GM12872 (cell line): ENCODE measurements around the gene HBEGF.

Experiments
- TF ChIP-seq, protein P1 (sequence below): IDR thresholded peaks from 3 replicates; pipeline ENCODE4 v1.5.1; 2011; ENCODE audit warnings: low read depth, mild to moderate bottlenecking, low read length, moderate library complexity; ENCODE audit not compliant: insufficient read depth

HBEGF gene

DNA sequence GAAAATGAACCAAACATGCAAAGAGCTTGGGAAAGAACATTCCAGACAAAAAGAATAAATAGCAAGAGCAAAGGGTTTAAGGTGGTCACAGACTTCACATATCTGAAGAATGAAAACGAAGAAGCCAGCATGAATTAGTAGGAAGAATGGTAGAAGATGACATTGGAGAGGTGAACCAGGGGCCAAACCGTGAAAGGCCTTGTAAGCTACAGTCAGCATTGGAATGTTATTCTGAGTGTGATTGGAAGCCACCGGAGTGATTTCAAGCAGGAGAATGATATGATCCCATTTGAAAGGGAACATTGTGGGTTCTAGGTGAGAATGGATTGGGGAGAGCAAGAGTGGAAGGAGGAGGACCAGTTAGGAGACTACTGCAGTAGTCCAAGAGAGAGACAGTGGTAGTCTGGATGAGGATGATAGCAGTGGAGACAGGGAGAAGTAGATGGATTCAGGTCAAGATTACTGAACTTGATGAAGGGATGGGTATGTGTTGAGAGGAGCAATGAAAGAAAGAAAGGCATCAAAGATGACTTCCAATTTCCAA is 36.6 kb downstream of the HBEGF start:
- TF ChIP-seq, protein P1, sequence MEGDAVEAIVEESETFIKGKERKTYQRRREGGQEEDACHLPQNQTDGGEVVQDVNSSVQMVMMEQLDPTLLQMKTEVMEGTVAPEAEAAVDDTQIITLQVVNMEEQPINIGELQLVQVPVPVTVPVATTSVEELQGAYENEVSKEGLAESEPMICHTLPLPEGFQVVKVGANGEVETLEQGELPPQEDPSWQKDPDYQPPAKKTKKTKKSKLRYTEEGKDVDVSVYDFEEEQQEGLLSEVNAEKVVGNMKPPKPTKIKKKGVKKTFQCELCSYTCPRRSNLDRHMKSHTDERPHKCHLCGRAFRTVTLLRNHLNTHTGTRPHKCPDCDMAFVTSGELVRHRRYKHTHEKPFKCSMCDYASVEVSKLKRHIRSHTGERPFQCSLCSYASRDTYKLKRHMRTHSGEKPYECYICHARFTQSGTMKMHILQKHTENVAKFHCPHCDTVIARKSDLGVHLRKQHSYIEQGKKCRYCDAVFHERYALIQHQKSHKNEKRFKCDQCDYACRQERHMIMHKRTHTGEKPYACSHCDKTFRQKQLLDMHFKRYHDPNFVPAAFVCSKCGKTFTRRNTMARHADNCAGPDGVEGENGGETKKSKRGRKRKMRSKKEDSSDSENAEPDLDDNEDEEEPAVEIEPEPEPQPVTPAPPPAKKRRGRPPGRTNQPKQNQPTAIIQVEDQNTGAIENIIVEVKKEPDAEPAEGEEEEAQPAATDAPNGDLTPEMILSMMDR: no peak

DNA sequence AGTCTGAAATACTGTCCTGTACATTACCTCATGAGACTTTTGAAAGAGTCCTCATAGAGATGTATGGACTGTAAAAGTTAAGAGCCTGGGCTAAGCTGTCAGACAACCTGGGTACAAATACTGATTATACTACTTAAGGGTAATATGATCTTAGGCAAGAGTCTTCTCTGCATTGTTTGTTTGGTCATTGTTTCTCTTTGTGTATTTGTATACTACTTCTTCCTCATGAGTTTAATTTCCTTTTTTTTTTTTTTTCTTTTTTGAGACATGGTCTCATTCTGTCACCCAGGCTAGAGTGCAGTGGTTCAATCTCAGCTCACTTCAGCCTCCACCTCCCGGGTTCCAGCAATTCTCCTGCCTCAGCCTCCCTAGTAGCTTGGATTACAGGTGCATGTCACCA is 40.9 kb downstream of the HBEGF start:
- TF ChIP-seq, protein P1: no peak

DNA sequence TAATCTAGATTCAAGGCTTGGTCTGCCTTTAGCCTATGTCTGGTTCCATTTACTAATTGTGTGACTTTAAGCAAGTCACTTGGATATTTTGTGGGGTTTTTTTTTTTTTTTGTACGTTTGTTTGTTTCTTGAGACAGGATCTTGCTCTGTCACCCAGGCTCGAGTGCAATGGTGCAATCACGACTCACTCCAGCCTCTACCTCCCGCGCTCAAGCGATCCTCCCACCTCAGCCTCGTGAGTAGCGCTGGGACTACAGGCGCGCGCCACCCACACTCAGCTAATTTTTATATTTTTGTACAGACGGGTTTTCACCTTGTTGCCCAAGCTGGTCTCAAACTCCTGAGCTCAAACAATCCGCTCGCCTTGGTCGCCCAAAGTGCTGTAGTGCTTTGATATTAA is 42.4 kb downstream of the HBEGF start:
- TF ChIP-seq, protein P1: no peak

DNA sequence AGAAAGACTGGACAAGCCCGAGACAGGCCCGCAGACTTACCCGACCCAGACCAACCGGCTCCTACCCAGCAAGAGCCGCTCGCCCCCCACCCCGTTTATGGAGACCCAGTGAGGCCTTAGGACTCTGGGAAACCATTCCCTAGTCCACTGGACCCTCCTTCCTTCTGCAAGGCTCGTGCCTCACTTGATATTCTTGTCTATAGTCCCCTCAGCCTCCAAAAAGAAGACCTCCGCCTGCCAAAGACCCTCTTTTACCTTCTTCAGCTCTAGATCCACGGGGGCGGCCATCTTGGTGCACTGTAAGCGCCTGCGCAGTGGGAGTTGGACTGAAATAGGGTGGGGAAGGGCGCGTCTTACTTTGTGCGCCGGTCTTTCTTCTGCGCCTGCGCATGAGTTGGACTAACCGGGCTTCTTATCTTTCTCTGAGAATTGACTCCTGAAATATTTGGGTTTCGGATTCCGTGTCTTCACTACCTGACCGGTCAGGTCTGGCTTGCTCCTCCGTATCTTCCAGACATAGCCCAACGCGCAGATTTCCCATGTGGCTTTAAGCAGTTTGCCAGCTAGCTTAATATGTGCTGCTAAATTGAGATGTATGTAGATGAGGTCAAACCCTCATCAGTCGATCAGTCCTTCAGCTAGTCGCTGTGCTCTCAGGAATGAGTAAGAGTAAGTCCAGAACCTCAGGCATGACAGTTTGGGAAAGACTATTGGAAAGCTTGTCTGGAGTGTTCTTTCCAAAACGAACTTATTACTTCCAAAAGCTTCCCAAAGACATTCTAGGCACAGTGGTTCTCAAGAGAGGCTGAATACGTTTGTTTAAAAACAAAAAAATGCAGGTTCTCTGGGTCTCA is 43.4 kb downstream of the HBEGF start, which contains the start of gene PFDN1:
PFDN1 (minus strand) TSS at position 316 of the 854 bp plus-strand sequence; CDS start at position 288, 28 bp downstream.
- TF ChIP-seq, protein P1: no peak

DNA sequence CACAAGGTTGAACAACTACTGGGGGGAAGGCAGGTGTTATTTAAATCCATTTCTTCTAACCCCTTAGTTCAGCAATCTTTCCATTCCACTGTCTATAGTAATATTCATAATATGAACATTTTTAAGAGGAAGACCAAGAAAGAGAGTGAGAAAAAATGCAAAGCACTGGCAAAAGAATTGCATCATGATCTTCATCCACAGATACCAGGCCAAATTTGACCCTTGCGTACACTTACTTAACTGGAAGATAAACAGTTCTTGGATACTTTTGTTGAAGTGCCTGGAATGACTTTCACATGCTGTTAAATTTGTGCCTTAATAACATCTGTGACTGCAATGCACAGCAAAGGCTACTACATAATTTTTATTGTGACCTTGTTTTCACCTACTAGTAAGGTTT is 45.3 kb downstream of the HBEGF start:
- TF ChIP-seq, protein P1: no peak

DNA sequence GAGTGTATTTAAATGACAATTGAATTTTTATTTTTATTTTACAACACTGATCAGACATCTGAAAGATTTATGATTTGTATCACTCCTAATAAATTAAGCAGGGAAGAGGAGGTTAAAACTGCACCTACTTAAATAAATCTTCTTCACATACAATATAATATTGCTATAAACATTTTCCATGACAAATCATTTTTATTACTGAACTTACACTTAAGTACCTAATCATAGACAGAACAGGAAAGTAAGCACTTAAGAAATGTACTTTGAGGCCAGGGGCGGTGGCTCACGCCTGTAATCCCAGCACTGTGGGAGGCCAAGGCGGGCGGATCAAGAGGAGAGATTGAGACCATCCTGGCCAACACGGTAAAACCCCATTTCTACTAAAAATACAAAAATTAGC is 47.3 kb downstream of the HBEGF start:
- TF ChIP-seq, protein P1: no peak

DNA sequence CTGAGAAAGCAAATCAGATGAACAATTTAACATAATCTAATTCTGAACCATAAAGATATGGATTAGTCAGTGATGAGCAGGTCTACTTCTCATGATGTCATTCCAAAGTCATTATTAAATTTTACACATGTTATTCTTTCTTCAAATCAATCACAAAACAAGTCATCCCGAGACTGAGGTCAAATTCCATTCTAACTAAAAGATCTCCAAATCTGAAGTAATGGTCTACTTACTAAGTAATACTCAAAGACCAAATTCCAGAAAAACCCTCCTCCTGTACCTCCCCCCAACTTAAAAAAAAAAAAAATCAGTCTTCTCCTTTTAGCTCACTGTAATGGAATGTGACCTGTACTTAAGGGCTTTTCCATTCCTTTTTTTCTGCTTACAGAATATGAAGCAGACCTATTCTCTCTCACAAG is 48.2 kb downstream of the HBEGF start:
- TF ChIP-seq, protein P1: no peak
